Osteoblast (primary cell): ENCODE results near the gene EPHA6. TPM values are rescaled to one million over a fixed set of nuclear protein-coding genes. Genes with fewer than 3 reads are reported as not detected.

Source experiments
- DNase-seq: peaks from one replicate; pipeline ENCODE4 v3.0.0; 2011; ENCODE audit warnings: low spot score, mixed read lengths; ENCODE audit not compliant: insufficient read length; ENCODE audit errors: missing footprints
- H2AFZ ChIP-seq: 2 replicates; pipeline ENCODE4 v1.6.0; 2011; ENCODE audit warnings: mild to moderate bottlenecking, low read length
- H3K27ac ChIP-seq: 2 replicates; pipeline ENCODE4 v1.5.1; 2011; ENCODE audit warnings: mild to moderate bottlenecking, low read depth, low read length, moderate library complexity
- H3K27me3 ChIP-seq: 2 replicates; pipeline ENCODE4 v1.6.0; 2012; ENCODE audit warnings: mild to moderate bottlenecking, control low read depth, inconsistent platforms, low read length, moderate library complexity; ENCODE audit not compliant: insufficient read depth
- H3K36me3 ChIP-seq: 2 replicates; pipeline ENCODE4 v1.5.1; 2011; ENCODE audit warnings: mild to moderate bottlenecking, low read length, control low read depth, moderate library complexity; ENCODE audit not compliant: insufficient read depth
- H3K4me1 ChIP-seq: 2 replicates; pipeline ENCODE4 v1.5.1; 2011; ENCODE audit warnings: mild to moderate bottlenecking, low read length, control low read depth, moderate library complexity; ENCODE audit not compliant: insufficient read depth
- H3K4me2 ChIP-seq: 2 replicates; pipeline ENCODE4 v1.6.0; 2011; ENCODE audit warnings: mild to moderate bottlenecking, low read length; ENCODE audit not compliant: insufficient read depth
- H3K4me3 ChIP-seq: fragments of 200-600 bp; sonication (generic); 3 replicates; pipeline ENCODE4 v1.5.1; 2012; ENCODE audit warnings: mild to moderate bottlenecking, low read length, inconsistent platforms; ENCODE audit not compliant: insufficient read depth
- H3K79me2 ChIP-seq: 2 replicates; pipeline ENCODE4 v1.6.0; 2012; ENCODE audit warnings: mild to moderate bottlenecking, low read length, control low read depth, inconsistent platforms; ENCODE audit not compliant: insufficient read depth
- H3K9me3 ChIP-seq: 2 replicates; pipeline ENCODE4 v1.5.1; 2011; ENCODE audit warnings: low read depth, low read length, control low read depth
- H4K20me1 ChIP-seq: 2 replicates; pipeline ENCODE4 v1.6.0; 2012; ENCODE audit warnings: mild to moderate bottlenecking, low read length, control low read depth; ENCODE audit not compliant: insufficient read depth
- CTCF ChIP-seq: IDR thresholded peaks from 2 replicates; pipeline ENCODE4 v1.5.1; 2011; ENCODE audit warnings: mild to moderate bottlenecking, low read depth, low read length, moderate library complexity; ENCODE audit errors: extremely low read depth
- total RNA-seq: library from RNA; depleted of rRNA; stranded (reverse); fragments of >200 nt; gene quantifications from 2 replicates; pipeline ENCODE4 v1.2.3, GENCODE V29; 2012

EPHA6 gene
- total RNA-seq, 1 donor: not detected

DNA sequence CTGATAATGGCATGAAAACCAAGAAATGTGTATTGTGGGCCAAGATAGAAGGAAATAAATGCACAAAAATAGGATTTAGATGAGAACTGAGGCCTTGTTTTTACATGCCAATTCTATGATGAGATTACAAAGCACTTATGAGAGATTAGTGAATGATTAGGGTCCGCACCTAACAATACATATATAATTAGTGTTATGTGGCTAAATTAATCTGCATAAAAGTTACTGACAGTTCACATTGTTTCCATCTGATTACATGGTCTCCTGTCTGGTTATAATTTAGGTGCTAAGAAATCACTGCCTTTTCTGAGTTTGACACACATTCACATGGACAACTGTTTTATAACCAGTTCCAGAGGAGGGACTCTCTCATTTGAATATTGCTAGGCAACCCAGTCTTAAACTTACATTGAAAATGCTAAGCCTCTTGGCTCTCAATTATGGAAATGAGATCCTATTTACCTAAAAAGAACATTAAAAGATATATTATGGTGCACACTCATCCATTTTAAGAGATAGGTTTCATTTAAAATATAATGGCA is 833.1 kb downstream of the EPHA6 start:
- Histone ChIP-seq H4K20me1 (no peaks in the 10 kb centered on the region), H3K4me2 (no peak overlapping the region), H3K4me1 (no peaks in the 10 kb centered on the region), H3K27me3 (no peaks in the 10 kb centered on the region), H3K27ac (no peak overlapping the region), H2AFZ (no peak overlapping the region), H3K36me3 (no peaks in the 10 kb centered on the region), H3K79me2 (no peaks in the 10 kb centered on the region), H3K4me3 (no peak overlapping the region), H3K9me3 (no peaks in the 10 kb centered on the region)
- no peak for DNase-seq
- no peak for TF ChIP-seq CTCF

- no peaks in the 10 kb centered on the region for H3K27me3 ChIP-seq
- H3K27ac ChIP-seq: no peak overlapping the region
- H2AFZ ChIP-seq: no peak overlapping the region
- no peaks in the 10 kb centered on the region for H4K20me1 ChIP-seq
- no peaks in the 10 kb centered on the region for H3K79me2 ChIP-seq
- no peak overlapping the region for H3K4me2 ChIP-seq
- TF ChIP-seq CTCF: no peak
- no peak overlapping the region for H3K4me3 ChIP-seq
- DNase-seq: no peak
- H3K36me3 ChIP-seq: no peaks in the 10 kb centered on the region
- H3K4me1 ChIP-seq: no peaks in the 10 kb centered on the region
- no peaks in the 10 kb centered on the region for H3K9me3 ChIP-seq
Observed at GRCh38 chr3:97655971-97656370, 841.6 kb downstream of the EPHA6 start.

- H4K20me1 ChIP-seq: no peaks in the 10 kb centered on the region
- H3K4me3 ChIP-seq: no peak overlapping the region
- no peaks in the 10 kb centered on the region for H3K4me1 ChIP-seq
- DNase-seq: no peak
- no peak overlapping the region for H3K4me2 ChIP-seq
- H3K36me3 ChIP-seq: no peaks in the 10 kb centered on the region
- no peaks in the 10 kb centered on the region for H3K9me3 ChIP-seq
- H2AFZ ChIP-seq: no peak overlapping the region
- H3K27ac ChIP-seq: no peak overlapping the region
- no peak for TF ChIP-seq CTCF
- H3K27me3 ChIP-seq: no peaks in the 10 kb centered on the region
- H3K79me2 ChIP-seq: no peaks in the 10 kb centered on the region
Observed at GRCh38 chr3:97656638-97657037, 842.2 kb downstream of the EPHA6 start.

DNA sequence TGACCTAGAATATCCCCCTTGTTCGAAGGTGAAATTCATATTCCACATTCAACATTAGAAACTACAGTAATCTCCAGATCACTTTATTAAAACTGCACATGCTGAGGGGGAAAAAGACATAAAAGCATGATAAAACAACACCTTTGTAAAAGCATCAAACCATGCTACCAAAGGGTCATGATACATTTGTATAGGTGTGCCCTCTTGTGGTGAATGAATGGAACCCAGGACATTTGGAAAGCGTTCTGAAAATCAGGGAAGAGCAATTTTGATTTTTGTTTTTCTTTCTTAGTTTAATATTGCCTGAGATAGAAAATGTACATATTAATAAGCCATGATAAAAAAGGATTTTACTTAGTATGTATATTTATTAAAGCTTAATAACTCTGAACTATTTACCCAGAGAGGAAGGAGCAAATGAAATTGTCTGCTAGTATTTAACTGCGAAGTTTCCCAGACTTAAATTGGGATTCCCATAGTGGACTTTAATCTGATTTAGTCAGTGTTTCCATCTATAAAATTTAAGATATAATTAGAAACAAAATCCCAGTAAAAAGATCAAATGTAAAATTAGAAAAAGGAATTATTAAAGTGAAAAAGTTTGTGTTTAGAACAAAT is 844.4 kb downstream of the EPHA6 start:
- no peaks in the 10 kb centered on the region for H3K79me2 ChIP-seq
- H3K27me3 ChIP-seq: no peaks in the 10 kb centered on the region
- H3K4me2 ChIP-seq: no peak overlapping the region
- H2AFZ ChIP-seq: no peak overlapping the region
- TF ChIP-seq CTCF: peak; percentile 52
- H3K4me1 ChIP-seq: no peaks in the 10 kb centered on the region
- H3K4me3 ChIP-seq: no peak overlapping the region
- no peak for DNase-seq
- H3K9me3 ChIP-seq: no peaks in the 10 kb centered on the region
- H3K27ac ChIP-seq: no peak overlapping the region
- H4K20me1 ChIP-seq: no peaks in the 10 kb centered on the region
- H3K36me3 ChIP-seq: no peaks in the 10 kb centered on the region
